Panc1 (cell line): ENCODE results near the gene E2F1. TPM values are rescaled to one million over a fixed set of nuclear protein-coding genes. Genes with fewer than 3 reads are reported as not detected.

Experiments used
- ATAC-seq: fragments of 200-7000 bp; cut with Tn5 transposase; 2 replicates; pipeline ENCODE4 v1.9.1; 2020; ENCODE audit warnings: mild to moderate bottlenecking, moderate library complexity
- BruUV-seq: library from RNA; stranded (reverse); fragments of 400-500 nt; replicated peaks from 2 replicates; lab custom pipeline; 2021; lab: Mats Ljungman, UMichigan
- CTCF ChIA-PET: fragments of 300-600 bp; sonication (Branson Sonifier 250); formaldehyde crosslinking; loops from one replicate; lab custom pipeline; 2022; ENCODE audit warnings: antibody characterized with exemption; lab: Charles Lee
- POLR2A ChIA-PET: fragments of 300-600 bp; sonication (Branson Sonifier 250); formaldehyde crosslinking; loops from one replicate; lab custom pipeline; 2022; ENCODE audit warnings: antibody characterized with exemption; lab: Charles Lee
- DNase-seq: peaks from one replicate; pipeline ENCODE4 v3.0.0-alpha.2; 2010; ENCODE audit warnings: low read depth, low spot score
- H3K27ac ChIP-seq: 2 replicates; pipeline ENCODE4 v1.5.1; 2011; ENCODE audit warnings: mild to moderate bottlenecking, low read length, inconsistent platforms
- H3K27me3 ChIP-seq: fragments of 200-500 bp; sonication (Bioruptor generic); 2 replicates; pipeline ENCODE4 v1.6.0; 2014; ENCODE audit warnings: low read length, inconsistent platforms; ENCODE audit not compliant: control insufficient read depth, insufficient read depth
- H3K36me3 ChIP-seq: fragments of 200-500 bp; sonication (Bioruptor generic); 2 replicates; pipeline ENCODE4 v1.5.1; 2014; ENCODE audit warnings: inconsistent platforms, mild to moderate bottlenecking, low read length, moderate library complexity; ENCODE audit not compliant: control insufficient read depth, insufficient read depth
- H3K4me1 ChIP-seq: 2 replicates; pipeline ENCODE4 v1.5.1; 2011; ENCODE audit warnings: inconsistent platforms, mild to moderate bottlenecking, low read length, moderate library complexity; ENCODE audit not compliant: control insufficient read depth, insufficient read depth
- H3K4me3 ChIP-seq, 2 experiments: 2 replicates each; pipeline ENCODE4 v1.5.1; 2011 to 2012; ENCODE audit warnings: low read depth in 2 of 2, low read length in 2 of 2, mild to moderate bottlenecking in 2 of 2, inconsistent platforms in 1 of 2, moderate library complexity in 1 of 2
- H3K9me3 ChIP-seq: fragments of 200-500 bp; sonication (Bioruptor generic); 2 replicates; pipeline ENCODE4 v1.5.1; 2014; ENCODE audit warnings: low read depth, mild to moderate bottlenecking, inconsistent platforms, low read length, moderate library complexity; ENCODE audit not compliant: control insufficient read depth, insufficient read depth
- POLR2AphosphoS5 ChIP-seq: IDR thresholded peaks from 2 replicates; pipeline ENCODE4 v1.6.1; 2012; ENCODE audit warnings: mild to moderate bottlenecking, low read depth, low read length, moderate library complexity
- REST ChIP-seq, 2 experiments: IDR thresholded peaks; 2 replicates each; pipeline ENCODE4 v1.6.1; 2011 to 2012; ENCODE audit warnings: low read depth in 2 of 2, control low read depth in 1 of 2, low read length in 1 of 2, mild to moderate bottlenecking in 1 of 2, moderate library complexity in 1 of 2; ENCODE audit not compliant: insufficient read depth in 1 of 2
- SIN3A ChIP-seq: IDR thresholded peaks from 2 replicates; pipeline ENCODE4 v1.6.1; 2012; ENCODE audit warnings: low read depth, mild to moderate bottlenecking, low read length, moderate library complexity, borderline replicate concordance; ENCODE audit not compliant: insufficient read depth
- TCF7L2 ChIP-seq: IDR thresholded peaks from 2 replicates; pipeline ENCODE4 v1.6.1; 2011; ENCODE audit warnings: mild to moderate bottlenecking, low read depth, low read length, inconsistent platforms
- in situ Hi-C: cut with HindIII; loops from 2 replicates; pipeline ENCODE4 v1.10.0; 2016; ENCODE audit warnings: low sequenced_read_pairs, low pct_unique_long_range_greater_than_20kb
- intact Hi-C: fragments of 100-400 bp; cut with micrococcal nuclease; formaldehyde crosslinking; loops from one replicate; pipeline ENCODE4 v1.10.0; 2022; ENCODE audit not compliant: unreplicated experiment
- total RNA-seq: library from RNA; stranded (reverse); gene quantifications from one replicate; pipeline ENCODE4 v1.2.1, GENCODE V29; 2021; ENCODE audit not compliant: unreplicated experiment
- TF ChIP-seq, protein P1 (sequence below): fragments of 450-650 bp; IDR thresholded peaks from 2 replicates; pipeline ENCODE4 v1.5.1; 2017; ENCODE audit warnings: mild to moderate bottlenecking

E2F1 gene
- total RNA-seq, 1 experiment from 2014 or later, result 64.2 TPM

DNA sequence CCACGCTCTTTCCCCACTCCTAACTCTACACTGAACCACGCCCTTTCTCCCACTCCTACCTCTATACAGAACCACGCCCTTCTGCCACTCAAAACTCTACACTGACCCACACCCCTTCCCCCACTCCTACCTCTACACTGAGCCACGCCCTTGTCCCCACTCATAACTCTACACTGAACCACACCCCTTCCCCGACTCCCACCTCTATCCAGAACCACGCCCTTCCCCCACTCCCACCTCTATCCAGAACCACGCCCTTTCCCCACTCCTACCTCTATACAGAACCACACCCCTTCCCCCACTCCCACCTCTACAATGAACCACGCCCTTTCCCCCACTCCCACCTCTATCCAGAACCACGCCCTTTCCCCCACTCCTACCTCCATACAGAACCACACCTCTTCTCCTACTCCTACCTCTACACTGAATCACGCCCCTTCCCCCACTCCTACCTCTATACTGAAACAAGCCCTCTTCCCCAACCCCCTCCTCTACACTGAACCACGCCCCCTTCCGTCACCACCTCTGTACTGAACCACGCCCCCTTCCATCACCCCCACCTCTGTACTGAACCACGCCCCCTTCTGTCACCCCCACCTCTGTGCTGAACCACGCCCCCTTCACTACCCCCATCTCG is 23.8 kb upstream of the E2F1 start:
- Histone ChIP-seq H3K4me3 (no peak overlapping the region), H3K27me3 (no peaks in the 10 kb centered on the region), H3K27ac (no peak overlapping the region), H3K4me1 (no peaks in the 10 kb centered on the region), H3K36me3 (no peaks in the 10 kb centered on the region), H3K9me3 (no peaks in the 10 kb centered on the region)
- intact Hi-C loops (no loop called here), in situ Hi-C loops (no loop called here)
- TF ChIP-seq REST (IDR thresholded peaks at IDR 0.05; ENCODE audit: insufficient read depth in 1 of 2, low read depth in 2 of 2, low read length in 1 of 2), result no peak
- no peak for TF ChIP-seq TCF7L2
- TF ChIP-seq POLR2AphosphoS5, result no peak
- TF ChIP-seq, protein P1, sequence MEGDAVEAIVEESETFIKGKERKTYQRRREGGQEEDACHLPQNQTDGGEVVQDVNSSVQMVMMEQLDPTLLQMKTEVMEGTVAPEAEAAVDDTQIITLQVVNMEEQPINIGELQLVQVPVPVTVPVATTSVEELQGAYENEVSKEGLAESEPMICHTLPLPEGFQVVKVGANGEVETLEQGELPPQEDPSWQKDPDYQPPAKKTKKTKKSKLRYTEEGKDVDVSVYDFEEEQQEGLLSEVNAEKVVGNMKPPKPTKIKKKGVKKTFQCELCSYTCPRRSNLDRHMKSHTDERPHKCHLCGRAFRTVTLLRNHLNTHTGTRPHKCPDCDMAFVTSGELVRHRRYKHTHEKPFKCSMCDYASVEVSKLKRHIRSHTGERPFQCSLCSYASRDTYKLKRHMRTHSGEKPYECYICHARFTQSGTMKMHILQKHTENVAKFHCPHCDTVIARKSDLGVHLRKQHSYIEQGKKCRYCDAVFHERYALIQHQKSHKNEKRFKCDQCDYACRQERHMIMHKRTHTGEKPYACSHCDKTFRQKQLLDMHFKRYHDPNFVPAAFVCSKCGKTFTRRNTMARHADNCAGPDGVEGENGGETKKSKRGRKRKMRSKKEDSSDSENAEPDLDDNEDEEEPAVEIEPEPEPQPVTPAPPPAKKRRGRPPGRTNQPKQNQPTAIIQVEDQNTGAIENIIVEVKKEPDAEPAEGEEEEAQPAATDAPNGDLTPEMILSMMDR, result no peak
- TF ChIP-seq SIN3A, result no peak
- DNase-seq, result no peak
- no TSS peak for BruUV-seq
- ATAC-seq, result no peak
- ChIA-PET CTCF (no interaction called here), POLR2A (interaction anchor here (0.6 kb wide), 1 partner anchor 159 kb away, joined by 8 read pairs; no protein-coding TSS in a partner anchor)

DNA sequence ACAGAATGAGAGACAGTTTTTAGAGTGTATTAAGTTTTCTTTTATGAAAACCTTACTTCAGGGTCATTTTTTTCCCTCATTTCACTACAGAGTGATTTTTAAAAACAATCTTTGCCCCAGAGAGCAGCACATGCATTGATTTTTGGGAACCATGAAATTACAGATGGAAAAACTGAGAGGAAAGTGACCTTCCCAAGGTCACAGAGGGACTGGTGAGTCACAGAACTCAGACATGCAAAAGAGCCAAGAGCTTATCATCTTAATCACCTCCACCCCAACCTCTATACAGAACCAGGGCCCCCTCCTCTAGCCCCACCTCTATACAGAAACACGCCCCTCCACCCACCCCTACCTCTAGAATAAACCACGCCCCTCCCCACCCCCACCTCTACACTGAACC is 23.2 kb upstream of the E2F1 start:
- no peaks in the 10 kb centered on the region for H3K27me3 ChIP-seq
- BruUV-seq, result no TSS peak
- intact Hi-C loops (no loop called here), in situ Hi-C loops (no loop called here)
- H3K4me3 ChIP-seq, result no peak overlapping the region
- H3K27ac ChIP-seq, result no peak overlapping the region
- DNase-seq (no peak), ATAC-seq (no peak)
- H3K4me1 ChIP-seq, result no peaks in the 10 kb centered on the region
- no peak for TF ChIP-seq SIN3A
- no peak for TF ChIP-seq REST (IDR thresholded peaks at IDR 0.05; ENCODE audit: insufficient read depth in 1 of 2, low read depth in 2 of 2, low read length in 1 of 2)
- TF ChIP-seq, protein P1, result no peak
- H3K36me3 ChIP-seq, result no peaks in the 10 kb centered on the region
- POLR2A ChIA-PET, result interaction anchor here (0.6 kb wide), 1 partner anchor 158 kb away, joined by 8 read pairs; no protein-coding TSS in a partner anchor
- no peaks in the 10 kb centered on the region for H3K9me3 ChIP-seq
- CTCF ChIA-PET, result no interaction called here
